H1 (cell line): ENCODE results near the gene STX10. TPM values are rescaled to one million over a fixed set of nuclear protein-coding genes. Genes with fewer than 3 reads are reported as not detected.
A peak's percentile ranks its signal among the peaks of the same experiment; 100 is the strongest.

ENCODE experiments used
- CEBPB ChIP-seq: IDR thresholded peaks from 2 replicates; pipeline ENCODE4 v1.6.1; 2012; ENCODE audit warnings: low read depth, low read length
- GTF2F1 ChIP-seq: IDR thresholded peaks from 2 replicates; pipeline ENCODE4 v1.6.1; 2012; ENCODE audit warnings: low read depth, low read length, improper control_type of control experiment, borderline replicate concordance
- KDM5A ChIP-seq: fragments of 200-600 bp; IDR thresholded peaks from 2 replicates; pipeline ENCODE4 v1.7.1; 2012; ENCODE audit warnings: mild to moderate bottlenecking, low read length, inconsistent platforms, mixed read lengths
- SUZ12 ChIP-seq: fragments of 200-600 bp; sonication (generic); IDR thresholded peaks from 2 replicates; pipeline ENCODE4 v1.6.1; 2012; ENCODE audit warnings: mild to moderate bottlenecking, inconsistent platforms, low read length, moderate library complexity, mixed read lengths
- polyA plus RNA-seq, 7 experiments: library from polyadenylated mRNA; depleted of rRNA in 3 of 7; stranded (reverse) in 5 of 7; unstranded in 2 of 7; fragments of >200 nt in 5 of 7; fragments of 200-250 nt in 2 of 7; gene quantifications; 1 replicate in 5 of 7; 2 replicates in 1 of 7; 4 replicates in 1 of 7; pipeline versions ENCODE4 v1.2.1 to v1.2.3, GENCODE V29; 2011 to 2013; ENCODE audit warnings: missing spikeins in 2 of 7, mixed read lengths in 2 of 7
- total RNA-seq: library from RNA; stranded (reverse); fragmentation: NEBNext Ultra II Directional; extraction: Animal tissue kit (Norgen Biotek cat#: 25700); gene quantifications from 2 replicates; pipeline ENCODE4 v1.2.1, GENCODE V29; 2021
- TF ChIP-seq, protein P1 (sequence below): fragments of 300-600 bp; sonication (generic); IDR thresholded peaks from 2 replicates; pipeline ENCODE4 v1.7.1; 2012; ENCODE audit warnings: low read length, moderate library complexity, mild to moderate bottlenecking, inconsistent platforms; ENCODE audit not compliant: insufficient replicate concordance
- TF ChIP-seq, protein P2 (sequence below), 3 experiments: IDR thresholded peaks; 1 replicate in 2 of 3; 2 replicates in 1 of 3; pipeline versions ENCODE4 v1.5.1 to v1.6.1; 2011; ENCODE audit warnings: low read length in 3 of 3, mild to moderate bottlenecking in 3 of 3, inconsistent platforms in 2 of 3, low read depth in 1 of 3, moderate library complexity in 1 of 3; ENCODE audit not compliant: insufficient read depth in 1 of 3; ENCODE audit errors: control extremely low read depth in 1 of 3

The STX10 gene
- total and polyA plus RNA-seq, 2 of the 8 experiments (the other 6 are each of a cell fraction or from before 2014, with no cell fraction given) = 53.0 to 80.1 TPM

DNA sequence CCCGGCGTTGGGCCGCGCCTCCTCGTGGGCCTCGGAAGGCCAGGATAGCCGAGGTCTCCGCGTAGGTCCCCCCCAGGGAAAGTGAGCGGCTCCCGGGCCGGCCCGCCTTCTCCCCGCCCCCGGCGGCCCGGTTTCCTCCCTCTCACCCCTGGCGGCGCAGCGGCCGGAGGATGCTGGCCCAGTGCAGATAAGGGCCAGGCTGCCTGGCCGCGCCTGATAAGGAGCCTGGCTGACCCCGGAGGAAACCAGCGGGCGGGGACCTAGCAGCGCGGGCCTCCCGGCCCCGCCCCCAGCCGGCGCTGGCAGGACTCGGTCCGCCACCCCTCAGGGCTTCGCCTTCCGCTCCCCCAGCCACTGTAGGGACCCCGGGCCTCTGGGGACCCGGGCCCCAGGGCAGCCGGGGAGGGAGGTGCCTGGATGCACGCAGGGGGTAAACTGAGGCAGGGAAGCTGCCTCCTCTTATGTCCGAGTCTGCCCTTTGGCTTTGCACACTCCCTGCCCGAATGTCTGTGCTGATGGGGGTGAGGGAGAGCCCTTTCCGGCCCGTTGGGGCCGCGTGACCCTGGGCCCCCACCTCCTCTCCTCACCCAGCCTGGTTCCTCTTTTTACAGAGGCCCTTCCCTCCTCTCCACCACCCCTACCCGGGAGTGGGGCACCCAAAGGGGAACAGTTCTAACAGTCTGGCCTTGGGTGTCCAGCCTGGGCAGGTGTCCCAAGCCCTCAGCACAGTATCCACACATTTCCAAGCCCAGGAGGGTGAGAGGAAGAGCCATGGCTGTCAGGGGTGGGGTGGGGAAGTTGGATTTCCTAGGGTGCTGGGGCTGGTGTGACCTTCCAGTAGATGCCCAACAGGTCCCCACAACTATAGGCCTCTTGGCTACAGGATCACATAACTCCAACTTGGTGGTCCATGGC is 47.3 kb downstream of the STX10 start, which contains the start of gene LYL1 (continued):
- TF ChIP-seq, protein P1, sequence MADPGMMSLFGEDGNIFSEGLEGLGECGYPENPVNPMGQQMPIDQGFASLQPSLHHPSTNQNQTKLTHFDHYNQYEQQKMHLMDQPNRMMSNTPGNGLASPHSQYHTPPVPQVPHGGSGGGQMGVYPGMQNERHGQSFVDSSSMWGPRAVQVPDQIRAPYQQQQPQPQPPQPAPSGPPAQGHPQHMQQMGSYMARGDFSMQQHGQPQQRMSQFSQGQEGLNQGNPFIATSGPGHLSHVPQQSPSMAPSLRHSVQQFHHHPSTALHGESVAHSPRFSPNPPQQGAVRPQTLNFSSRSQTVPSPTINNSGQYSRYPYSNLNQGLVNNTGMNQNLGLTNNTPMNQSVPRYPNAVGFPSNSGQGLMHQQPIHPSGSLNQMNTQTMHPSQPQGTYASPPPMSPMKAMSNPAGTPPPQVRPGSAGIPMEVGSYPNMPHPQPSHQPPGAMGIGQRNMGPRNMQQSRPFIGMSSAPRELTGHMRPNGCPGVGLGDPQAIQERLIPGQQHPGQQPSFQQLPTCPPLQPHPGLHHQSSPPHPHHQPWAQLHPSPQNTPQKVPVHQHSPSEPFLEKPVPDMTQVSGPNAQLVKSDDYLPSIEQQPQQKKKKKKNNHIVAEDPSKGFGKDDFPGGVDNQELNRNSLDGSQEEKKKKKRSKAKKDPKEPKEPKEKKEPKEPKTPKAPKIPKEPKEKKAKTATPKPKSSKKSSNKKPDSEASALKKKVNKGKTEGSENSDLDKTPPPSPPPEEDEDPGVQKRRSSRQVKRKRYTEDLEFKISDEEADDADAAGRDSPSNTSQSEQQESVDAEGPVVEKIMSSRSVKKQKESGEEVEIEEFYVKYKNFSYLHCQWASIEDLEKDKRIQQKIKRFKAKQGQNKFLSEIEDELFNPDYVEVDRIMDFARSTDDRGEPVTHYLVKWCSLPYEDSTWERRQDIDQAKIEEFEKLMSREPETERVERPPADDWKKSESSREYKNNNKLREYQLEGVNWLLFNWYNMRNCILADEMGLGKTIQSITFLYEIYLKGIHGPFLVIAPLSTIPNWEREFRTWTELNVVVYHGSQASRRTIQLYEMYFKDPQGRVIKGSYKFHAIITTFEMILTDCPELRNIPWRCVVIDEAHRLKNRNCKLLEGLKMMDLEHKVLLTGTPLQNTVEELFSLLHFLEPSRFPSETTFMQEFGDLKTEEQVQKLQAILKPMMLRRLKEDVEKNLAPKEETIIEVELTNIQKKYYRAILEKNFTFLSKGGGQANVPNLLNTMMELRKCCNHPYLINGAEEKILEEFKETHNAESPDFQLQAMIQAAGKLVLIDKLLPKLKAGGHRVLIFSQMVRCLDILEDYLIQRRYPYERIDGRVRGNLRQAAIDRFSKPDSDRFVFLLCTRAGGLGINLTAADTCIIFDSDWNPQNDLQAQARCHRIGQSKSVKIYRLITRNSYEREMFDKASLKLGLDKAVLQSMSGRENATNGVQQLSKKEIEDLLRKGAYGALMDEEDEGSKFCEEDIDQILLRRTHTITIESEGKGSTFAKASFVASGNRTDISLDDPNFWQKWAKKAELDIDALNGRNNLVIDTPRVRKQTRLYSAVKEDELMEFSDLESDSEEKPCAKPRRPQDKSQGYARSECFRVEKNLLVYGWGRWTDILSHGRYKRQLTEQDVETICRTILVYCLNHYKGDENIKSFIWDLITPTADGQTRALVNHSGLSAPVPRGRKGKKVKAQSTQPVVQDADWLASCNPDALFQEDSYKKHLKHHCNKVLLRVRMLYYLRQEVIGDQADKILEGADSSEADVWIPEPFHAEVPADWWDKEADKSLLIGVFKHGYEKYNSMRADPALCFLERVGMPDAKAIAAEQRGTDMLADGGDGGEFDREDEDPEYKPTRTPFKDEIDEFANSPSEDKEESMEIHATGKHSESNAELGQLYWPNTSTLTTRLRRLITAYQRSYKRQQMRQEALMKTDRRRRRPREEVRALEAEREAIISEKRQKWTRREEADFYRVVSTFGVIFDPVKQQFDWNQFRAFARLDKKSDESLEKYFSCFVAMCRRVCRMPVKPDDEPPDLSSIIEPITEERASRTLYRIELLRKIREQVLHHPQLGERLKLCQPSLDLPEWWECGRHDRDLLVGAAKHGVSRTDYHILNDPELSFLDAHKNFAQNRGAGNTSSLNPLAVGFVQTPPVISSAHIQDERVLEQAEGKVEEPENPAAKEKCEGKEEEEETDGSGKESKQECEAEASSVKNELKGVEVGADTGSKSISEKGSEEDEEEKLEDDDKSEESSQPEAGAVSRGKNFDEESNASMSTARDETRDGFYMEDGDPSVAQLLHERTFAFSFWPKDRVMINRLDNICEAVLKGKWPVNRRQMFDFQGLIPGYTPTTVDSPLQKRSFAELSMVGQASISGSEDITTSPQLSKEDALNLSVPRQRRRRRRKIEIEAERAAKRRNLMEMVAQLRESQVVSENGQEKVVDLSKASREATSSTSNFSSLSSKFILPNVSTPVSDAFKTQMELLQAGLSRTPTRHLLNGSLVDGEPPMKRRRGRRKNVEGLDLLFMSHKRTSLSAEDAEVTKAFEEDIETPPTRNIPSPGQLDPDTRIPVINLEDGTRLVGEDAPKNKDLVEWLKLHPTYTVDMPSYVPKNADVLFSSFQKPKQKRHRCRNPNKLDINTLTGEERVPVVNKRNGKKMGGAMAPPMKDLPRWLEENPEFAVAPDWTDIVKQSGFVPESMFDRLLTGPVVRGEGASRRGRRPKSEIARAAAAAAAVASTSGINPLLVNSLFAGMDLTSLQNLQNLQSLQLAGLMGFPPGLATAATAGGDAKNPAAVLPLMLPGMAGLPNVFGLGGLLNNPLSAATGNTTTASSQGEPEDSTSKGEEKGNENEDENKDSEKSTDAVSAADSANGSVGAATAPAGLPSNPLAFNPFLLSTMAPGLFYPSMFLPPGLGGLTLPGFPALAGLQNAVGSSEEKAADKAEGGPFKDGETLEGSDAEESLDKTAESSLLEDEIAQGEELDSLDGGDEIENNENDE = no peak
- no peak for TF ChIP-seq GTF2F1
- TF ChIP-seq, protein P2, sequence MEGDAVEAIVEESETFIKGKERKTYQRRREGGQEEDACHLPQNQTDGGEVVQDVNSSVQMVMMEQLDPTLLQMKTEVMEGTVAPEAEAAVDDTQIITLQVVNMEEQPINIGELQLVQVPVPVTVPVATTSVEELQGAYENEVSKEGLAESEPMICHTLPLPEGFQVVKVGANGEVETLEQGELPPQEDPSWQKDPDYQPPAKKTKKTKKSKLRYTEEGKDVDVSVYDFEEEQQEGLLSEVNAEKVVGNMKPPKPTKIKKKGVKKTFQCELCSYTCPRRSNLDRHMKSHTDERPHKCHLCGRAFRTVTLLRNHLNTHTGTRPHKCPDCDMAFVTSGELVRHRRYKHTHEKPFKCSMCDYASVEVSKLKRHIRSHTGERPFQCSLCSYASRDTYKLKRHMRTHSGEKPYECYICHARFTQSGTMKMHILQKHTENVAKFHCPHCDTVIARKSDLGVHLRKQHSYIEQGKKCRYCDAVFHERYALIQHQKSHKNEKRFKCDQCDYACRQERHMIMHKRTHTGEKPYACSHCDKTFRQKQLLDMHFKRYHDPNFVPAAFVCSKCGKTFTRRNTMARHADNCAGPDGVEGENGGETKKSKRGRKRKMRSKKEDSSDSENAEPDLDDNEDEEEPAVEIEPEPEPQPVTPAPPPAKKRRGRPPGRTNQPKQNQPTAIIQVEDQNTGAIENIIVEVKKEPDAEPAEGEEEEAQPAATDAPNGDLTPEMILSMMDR (IDR thresholded peaks at IDR 0.05; ENCODE audit: control extremely low read depth in 1 of 3, insufficient read depth in 1 of 3, low read depth in 1 of 3, low read length in 3 of 3) = no peak
- TF ChIP-seq SUZ12 = peak; percentile 28; the same call in 1 of the 2 replicates
- TF ChIP-seq CEBPB = no peak
- no peak for TF ChIP-seq KDM5A
